Panc1 (cell line): Measurements from ENCODE around the gene ESYT2.

Source experiments
- SIN3A ChIP-seq: IDR thresholded peaks from 2 replicates; pipeline ENCODE4 v1.6.1; 2012; ENCODE audit warnings: low read depth, mild to moderate bottlenecking, low read length, moderate library complexity, borderline replicate concordance; ENCODE audit not compliant: insufficient read depth
- TCF7L2 ChIP-seq: IDR thresholded peaks from 2 replicates; pipeline ENCODE4 v1.6.1; 2011; ENCODE audit warnings: mild to moderate bottlenecking, low read depth, low read length, inconsistent platforms
- TF ChIP-seq, protein P1 (sequence below): fragments of 450-650 bp; IDR thresholded peaks from 2 replicates; pipeline ENCODE4 v1.5.1; 2017; ENCODE audit warnings: mild to moderate bottlenecking
- TF ChIP-seq, protein P2 (sequence below), 2 experiments: IDR thresholded peaks; 2 replicates each; pipeline ENCODE4 v1.6.1; 2011 to 2012; ENCODE audit warnings: low read depth in 2 of 2, control low read depth in 1 of 2, low read length in 1 of 2, mild to moderate bottlenecking in 1 of 2, moderate library complexity in 1 of 2; ENCODE audit not compliant: insufficient read depth in 1 of 2

DNA sequence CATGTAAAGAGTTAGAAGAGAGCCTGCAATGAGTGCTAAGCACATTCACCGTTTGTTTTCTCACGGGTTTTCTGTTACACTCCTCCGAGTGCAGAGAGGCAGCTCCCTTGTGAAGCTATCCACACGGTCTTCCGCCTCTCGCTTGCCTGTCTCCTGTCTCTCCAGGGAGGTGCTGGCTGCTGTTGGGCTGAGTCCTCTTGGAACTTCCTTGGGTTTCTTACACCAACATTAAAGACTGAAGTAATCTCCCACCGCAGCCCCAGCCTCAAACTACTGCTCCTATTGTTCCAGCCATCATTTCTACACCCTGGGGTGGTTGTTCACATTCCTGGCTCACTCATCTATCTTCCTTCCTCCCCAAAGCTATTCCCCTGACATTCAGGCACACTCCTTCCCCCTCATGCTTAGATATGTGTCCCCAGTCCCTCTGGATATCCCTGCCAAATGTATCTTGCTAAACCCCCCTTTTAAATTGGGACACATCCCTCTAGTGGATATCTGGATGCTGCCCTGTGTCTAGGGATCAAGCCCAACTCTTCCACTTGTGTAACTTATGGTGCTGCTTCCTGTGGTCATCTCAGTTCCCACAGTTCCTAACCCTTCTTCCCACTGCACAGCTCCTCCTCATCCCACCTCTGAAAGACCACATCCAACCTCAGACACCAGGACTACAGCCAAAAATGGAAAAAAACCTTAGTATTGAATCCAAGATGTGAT, 14.1 kb downstream of the ESYT2 start:
- TF ChIP-seq, protein P1, sequence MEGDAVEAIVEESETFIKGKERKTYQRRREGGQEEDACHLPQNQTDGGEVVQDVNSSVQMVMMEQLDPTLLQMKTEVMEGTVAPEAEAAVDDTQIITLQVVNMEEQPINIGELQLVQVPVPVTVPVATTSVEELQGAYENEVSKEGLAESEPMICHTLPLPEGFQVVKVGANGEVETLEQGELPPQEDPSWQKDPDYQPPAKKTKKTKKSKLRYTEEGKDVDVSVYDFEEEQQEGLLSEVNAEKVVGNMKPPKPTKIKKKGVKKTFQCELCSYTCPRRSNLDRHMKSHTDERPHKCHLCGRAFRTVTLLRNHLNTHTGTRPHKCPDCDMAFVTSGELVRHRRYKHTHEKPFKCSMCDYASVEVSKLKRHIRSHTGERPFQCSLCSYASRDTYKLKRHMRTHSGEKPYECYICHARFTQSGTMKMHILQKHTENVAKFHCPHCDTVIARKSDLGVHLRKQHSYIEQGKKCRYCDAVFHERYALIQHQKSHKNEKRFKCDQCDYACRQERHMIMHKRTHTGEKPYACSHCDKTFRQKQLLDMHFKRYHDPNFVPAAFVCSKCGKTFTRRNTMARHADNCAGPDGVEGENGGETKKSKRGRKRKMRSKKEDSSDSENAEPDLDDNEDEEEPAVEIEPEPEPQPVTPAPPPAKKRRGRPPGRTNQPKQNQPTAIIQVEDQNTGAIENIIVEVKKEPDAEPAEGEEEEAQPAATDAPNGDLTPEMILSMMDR, result no peak
- TF ChIP-seq SIN3A (no peak), TCF7L2 (no peak)
- TF ChIP-seq, protein P2, sequence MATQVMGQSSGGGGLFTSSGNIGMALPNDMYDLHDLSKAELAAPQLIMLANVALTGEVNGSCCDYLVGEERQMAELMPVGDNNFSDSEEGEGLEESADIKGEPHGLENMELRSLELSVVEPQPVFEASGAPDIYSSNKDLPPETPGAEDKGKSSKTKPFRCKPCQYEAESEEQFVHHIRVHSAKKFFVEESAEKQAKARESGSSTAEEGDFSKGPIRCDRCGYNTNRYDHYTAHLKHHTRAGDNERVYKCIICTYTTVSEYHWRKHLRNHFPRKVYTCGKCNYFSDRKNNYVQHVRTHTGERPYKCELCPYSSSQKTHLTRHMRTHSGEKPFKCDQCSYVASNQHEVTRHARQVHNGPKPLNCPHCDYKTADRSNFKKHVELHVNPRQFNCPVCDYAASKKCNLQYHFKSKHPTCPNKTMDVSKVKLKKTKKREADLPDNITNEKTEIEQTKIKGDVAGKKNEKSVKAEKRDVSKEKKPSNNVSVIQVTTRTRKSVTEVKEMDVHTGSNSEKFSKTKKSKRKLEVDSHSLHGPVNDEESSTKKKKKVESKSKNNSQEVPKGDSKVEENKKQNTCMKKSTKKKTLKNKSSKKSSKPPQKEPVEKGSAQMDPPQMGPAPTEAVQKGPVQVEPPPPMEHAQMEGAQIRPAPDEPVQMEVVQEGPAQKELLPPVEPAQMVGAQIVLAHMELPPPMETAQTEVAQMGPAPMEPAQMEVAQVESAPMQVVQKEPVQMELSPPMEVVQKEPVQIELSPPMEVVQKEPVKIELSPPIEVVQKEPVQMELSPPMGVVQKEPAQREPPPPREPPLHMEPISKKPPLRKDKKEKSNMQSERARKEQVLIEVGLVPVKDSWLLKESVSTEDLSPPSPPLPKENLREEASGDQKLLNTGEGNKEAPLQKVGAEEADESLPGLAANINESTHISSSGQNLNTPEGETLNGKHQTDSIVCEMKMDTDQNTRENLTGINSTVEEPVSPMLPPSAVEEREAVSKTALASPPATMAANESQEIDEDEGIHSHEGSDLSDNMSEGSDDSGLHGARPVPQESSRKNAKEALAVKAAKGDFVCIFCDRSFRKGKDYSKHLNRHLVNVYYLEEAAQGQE (IDR thresholded peaks at IDR 0.05; ENCODE audit: insufficient read depth in 1 of 2, low read depth in 2 of 2, low read length in 1 of 2), result no peak
